ENCODE measurements around the gene GHRH.

GHRH gene

DNA sequence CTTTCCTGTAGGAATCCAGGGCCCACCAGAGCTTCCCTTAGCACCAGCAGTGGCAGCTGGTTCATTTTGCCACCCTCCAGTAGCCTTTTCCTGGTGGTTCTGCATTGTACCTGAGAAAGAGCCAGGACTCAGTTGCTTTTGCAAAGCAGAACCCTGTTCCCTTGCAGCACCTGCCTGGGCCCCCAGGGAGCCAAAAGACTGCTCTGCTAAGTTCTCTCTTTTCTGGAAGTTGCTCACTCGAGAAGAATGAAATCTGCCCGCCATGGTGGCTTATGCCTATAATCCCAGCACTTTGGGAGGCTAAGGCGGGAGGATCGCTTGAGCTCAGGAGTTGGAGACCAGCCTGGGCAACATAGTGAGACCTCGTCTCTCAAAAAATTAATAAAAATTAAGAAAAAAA is 24.0 kb downstream of the GHRH start:
- DNase-seq (ENCODE audit: low spot score), result no peak

GRCh38 chr20:37236462-37236861 is 25.2 kb downstream of the GHRH start:
- DNase-seq (ENCODE audit: low spot score), result no peak

DNA sequence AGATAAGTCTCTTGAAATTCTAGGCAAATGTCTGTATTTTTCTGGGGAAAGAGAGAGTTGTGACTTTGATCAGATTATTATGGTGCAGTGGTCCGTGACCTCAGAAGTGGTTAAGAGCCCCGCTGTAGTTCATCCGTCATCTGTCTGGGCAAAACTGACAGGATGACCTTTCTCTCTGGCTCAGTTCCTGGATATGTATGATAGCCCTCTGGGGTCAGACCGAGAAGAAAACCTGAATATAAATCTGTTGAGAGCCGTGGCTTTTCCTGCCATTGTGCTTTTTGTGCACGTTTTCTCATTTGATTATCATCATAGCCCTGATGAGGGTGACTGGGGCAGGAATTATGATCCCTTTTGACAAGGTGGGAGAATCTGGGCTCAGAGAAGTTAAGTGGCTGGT is 26.5 kb downstream of the GHRH start:
- DNase-seq (ENCODE audit: low spot score), result no peak

DNA sequence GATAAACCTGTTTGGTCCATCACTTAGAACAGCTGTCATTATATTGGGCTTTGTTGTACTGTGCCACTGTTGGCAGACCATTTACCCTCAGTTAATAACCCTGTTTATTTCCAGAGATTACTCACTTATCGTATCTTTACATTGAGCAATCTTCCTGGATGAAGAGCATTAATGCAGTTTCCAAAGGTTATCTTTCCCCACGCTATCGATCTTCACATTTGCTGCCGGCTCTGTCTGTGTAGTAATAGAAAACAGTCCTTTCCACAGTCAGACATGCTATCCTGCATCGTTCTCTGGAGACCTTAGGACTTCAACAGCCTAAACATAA is 27.4 kb downstream of the GHRH start:
- no peak for DNase-seq (ENCODE audit: low spot score)

DNA sequence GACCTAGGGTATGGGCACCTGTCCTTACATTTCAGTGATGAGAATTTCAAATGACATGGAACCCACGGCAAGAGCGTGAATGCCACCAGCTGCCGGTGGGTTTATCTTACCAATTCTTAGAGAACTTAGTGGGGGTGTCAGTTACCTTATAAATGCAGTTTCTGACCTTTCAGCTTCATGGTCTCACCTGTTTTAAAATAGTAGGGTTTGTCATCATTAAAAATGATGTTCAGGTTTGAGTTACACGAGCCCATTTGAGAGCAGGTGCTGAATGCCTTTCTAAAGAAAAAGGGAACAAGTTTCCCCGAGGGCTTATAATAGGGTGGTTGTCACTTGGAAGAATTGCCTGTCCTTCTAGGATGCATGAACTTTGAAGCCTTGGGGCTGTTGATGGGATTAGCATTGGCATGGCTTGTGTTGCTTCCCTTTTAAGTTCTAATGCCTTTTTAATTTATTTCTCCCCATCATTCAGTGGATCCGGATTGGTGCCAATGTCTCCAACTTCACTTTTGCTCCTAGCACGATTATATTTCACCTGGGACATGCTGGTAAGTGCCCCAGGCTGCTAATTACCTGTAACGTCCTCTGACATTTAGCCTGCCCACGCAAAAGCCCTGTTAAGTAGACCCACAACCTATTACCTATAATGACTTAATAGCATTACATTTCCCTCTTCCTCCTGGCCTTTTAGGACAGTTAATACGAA is 27.9 kb downstream of the GHRH start:
- DNase-seq (ENCODE audit: low spot score), result no peak

GRCh38 chr20:37231947-37232630 is 29.5 kb downstream of the GHRH start:
- no peak for DNase-seq (ENCODE audit: low spot score)

GRCh38 chr20:37230200-37230599 is 31.4 kb downstream of the GHRH start:
- no peak for DNase-seq (ENCODE audit: low spot score)

DNA sequence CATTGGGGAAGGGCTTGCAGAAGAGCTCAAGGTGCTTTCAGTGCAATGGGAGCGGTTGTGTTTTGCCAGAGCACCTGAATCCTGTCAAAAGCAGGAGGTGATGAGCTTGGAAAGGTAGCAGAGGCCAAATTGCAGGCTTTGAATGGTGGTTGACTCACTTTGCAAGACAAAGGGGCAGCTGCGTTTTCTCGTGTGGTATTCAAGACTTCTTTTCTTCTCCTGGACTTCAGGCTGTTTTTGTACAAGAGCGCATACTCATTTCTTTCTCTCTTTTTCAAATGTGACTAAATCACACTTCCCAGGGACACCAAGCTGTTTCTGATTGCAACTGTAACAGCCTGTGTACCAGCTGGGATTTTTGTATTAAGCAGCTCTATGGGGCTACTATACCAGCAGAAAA is 32.3 kb downstream of the GHRH start:
- DNase-seq (ENCODE audit: low spot score), result no peak

- no peak for DNase-seq (ENCODE audit: low spot score)
These were observed 33.0 kb downstream of the GHRH start for GRCh38 chr20:37228656-37229055.

DNA sequence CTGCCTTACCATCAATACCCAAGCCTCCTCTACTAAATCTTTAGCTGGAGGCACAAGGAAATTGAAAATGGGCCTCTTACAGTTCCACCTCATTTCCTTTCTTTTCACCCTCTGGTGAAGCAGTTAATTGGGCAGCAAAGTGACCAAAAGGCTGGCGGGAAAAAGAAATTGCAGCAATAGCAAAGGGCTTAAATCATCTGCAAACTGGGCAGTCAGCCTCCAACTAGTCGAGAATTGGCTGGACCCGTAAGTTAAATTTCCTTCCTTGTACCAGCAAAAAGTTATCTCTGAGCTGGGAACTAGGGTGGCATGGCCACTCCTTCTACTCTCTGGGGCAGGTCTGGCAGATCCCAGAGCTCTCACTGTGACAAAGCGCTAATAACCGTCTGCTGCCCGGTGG is 33.5 kb downstream of the GHRH start:
- no peak for DNase-seq (ENCODE audit: low spot score)

DNA sequence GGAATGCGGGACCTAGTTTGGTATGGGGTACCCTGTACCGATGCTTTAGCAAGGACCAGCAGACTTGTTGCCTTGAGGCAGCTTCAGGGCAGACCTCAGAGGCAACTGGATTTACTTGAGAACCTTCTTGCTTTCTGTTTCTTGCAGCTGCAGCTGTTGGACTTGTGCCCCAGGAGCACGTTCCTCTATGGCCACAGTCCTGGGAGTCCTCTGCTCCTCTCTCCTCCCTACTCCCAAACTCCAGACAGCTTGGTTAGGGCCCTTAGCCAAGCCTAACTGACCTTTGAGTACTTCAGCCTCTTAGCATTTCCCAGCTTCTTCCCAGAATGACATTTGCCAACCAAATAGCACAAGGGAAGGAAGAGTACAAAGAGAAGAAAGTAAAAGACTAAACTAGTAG is 34.7 kb downstream of the GHRH start:
- DNase-seq (ENCODE audit: low spot score), result no peak

DNA sequence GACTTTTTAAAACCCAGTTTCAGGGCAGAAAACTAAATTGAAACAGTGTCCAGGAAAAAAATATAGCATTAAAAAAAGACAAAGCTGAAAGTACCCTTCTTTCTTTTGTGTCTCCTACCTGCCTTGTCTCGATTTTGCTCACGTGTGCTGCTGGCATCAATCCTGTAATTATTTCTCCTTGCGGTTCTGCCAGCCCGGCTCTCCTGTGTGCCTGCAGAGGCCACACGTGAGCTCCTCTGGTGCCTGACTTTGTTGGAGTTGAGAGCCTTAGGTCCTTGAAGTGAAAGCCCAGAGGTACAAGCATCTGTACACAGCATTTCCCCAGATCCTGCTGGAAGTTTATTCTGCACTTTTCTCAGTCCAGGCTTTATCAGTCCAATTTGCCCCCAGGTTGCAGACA is 36.5 kb downstream of the GHRH start:
- no peak for DNase-seq (ENCODE audit: low spot score)

- DNase-seq (ENCODE audit: low spot score), result peak; percentile 70
These were observed 38.6 kb downstream of the GHRH start for GRCh38 chr20:37223053-37223452.

DNA sequence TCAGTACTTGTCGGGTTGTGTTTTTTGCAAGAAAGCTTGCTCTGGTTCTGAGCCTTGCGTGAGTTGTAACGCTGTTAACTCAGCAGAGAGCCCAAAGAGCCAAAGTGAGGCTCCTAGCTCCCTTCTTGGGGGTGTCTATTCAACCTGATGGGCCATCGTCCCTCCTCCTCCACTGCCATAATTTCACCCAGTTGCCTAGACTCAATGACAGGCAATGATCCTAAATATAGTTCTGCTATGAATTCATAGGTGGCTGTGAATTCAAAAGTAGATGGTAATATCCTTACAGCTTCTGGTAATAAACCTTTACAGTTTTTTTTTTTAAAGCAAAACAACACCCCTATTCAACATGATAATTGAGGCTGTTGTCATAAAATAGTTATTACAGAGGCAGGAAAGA is 39.5 kb downstream of the GHRH start:
- DNase-seq (ENCODE audit: low spot score), result no peak

- DNase-seq (ENCODE audit: low spot score), result no peak
These were observed 40.9 kb downstream of the GHRH start for GRCh38 chr20:37220731-37221130.

GRCh38 chr20:37219751-37220668 is 41.6 kb downstream of the GHRH start:
- no peak for DNase-seq (ENCODE audit: low spot score)

DNA sequence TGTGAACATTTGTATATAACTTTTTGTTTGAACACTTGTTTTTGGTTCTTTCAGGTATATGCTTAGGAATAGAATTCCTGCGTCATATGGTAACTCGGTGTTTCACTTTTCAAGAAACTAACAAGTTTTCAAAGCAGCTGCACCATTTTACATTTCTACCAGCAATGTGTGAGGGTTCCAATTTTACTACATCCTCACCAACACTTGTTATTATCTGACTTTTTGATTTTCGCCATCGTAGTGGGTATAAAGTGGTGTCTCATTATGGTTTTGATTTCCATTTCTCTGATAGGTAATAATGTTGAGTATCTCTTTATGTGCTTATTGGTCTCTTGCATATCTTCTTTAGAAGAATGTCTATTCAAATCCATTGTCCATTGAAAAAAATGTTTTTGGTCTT is 42.6 kb downstream of the GHRH start:
- DNase-seq (ENCODE audit: low spot score), result no peak

DNA sequence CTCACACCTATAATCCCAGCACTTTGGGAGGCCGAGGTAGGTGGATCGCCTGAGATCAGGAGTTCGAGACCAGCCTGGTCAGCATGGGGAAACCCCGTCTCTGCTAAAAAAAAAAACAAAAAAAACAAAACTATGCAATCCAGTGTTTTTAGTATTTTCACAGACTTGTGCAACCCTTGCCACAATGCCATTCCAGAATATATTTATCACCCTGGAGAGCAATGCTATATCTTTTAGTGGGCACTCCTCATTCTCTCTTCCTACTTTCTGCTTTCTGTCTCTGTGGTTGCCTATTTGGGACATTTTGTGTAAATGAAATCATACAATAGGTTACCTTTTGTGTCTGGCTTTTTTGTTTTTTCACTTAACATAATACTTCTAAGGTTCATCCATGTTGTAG is 43.2 kb downstream of the GHRH start:
- no peak for DNase-seq (ENCODE audit: low spot score)

DNA sequence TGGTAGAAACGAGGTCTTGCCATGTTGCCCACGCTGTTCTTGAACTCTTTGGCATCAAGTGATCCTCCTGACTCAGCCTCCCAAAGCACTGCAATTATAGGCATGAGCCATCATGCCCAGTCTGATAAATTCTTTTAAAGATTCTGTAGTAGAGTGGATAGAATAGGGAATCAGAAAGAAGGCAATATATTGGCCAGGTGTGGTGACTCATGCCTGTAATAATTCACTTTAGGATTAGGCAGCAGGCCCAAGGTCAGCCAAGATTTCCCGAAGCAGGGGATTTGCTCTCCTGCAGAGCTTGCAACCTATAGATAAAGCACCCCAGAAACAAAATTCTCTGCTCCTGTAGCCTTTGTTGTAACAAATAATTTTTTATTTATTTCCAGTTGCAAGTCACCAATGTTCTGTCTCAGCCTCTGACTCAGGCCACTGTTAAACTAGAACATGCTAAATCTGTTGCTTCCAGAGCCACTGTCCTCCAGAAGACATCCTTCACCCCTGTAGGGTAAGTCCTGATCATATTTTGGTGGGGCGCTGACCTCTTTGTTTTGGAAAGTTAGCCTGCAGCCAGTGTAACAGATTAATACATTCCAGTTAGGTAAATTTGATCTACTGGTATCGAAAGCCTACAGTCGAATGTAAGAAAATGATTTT is 51.8 kb downstream of the GHRH start:
- DNase-seq (ENCODE audit: low spot score), result no peak

GRCh38 chr20:37209193-37209592 is 52.4 kb downstream of the GHRH start:
- DNase-seq (ENCODE audit: low spot score), result no peak

- no peak for DNase-seq (ENCODE audit: low spot score)
These were observed 54.4 kb downstream of the GHRH start for GRCh38 chr20:37207171-37207570.

GRCh38 chr20:37205794-37206193 is 55.8 kb downstream of the GHRH start:
- no peak for DNase-seq (ENCODE audit: low spot score)

DNA sequence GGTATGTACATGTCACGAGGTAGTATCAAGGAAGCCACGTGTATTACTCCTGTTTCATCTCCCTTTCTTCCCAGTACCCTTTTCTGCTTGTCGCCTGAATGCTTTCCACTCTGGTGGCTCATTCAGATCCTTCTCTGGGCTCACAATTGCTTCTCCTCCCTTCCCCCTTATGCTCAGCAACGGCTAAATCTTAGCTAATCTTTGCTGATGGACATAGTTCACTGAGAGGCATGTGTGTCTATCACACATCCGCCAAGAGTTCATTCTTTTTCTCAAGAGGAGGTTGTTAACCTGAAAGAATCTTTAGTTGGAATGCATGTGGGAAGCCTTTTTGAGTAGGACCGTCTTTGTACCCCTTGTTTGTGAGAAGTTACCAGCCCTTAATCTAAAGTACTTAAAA is 56.5 kb downstream of the GHRH start:
- DNase-seq (ENCODE audit: low spot score), result no peak

Data from hepatic stellate cell (primary cell).